OCI-LY7 (cell line): Measurements from ENCODE around the gene TWSG1. TPM values are rescaled to one million over a fixed set of nuclear protein-coding genes. Genes with fewer than 3 reads are reported as not detected.

Source experiments
- BruUV-seq: library from RNA; stranded (reverse); fragments of 400-500 nt; replicated peaks from 2 replicates; lab custom pipeline; 2021; lab: Mats Ljungman, UMichigan
- CTCF ChIA-PET: fragments of 300-600 bp; sonication (Branson Sonifier 250); formaldehyde crosslinking; loops from one replicate; lab custom pipeline; 2022; ENCODE audit warnings: antibody characterized with exemption; ENCODE audit not compliant: unreplicated experiment; lab: Charles Lee
- POLR2A ChIA-PET: fragments of 300-600 bp; sonication (Branson Sonifier 250); formaldehyde crosslinking; loops from one replicate; lab custom pipeline; 2022; ENCODE audit warnings: antibody characterized with exemption; lab: Charles Lee
- DNase-seq: peaks from one replicate; pipeline ENCODE4 v3.0.0-alpha.2; 2015; ENCODE audit warnings: low spot score
- H2AFZ ChIP-seq: fragments of 200-600 bp; sonication (generic), shearing (Covaris generic); 2 replicates; pipeline ENCODE4 v1.6.1; 2014; ENCODE audit warnings: mild to moderate bottlenecking, antibody characterized with exemption, low read length, moderate library complexity
- H3K27ac ChIP-seq: fragments of 200-600 bp; sonication (generic); 2 replicates; pipeline ENCODE4 v1.5.1; 2014; ENCODE audit warnings: mixed run types, low read depth, mild to moderate bottlenecking, moderate library complexity, low read length, inconsistent platforms; ENCODE audit not compliant: poor library complexity, severe bottlenecking
- H3K36me3 ChIP-seq: fragments of 200-600 bp; sonication (generic); 2 replicates; pipeline ENCODE4 v1.6.1; 2014; ENCODE audit warnings: mild to moderate bottlenecking, antibody characterized with exemption, low read length, moderate library complexity, mixed read lengths; ENCODE audit not compliant: insufficient read depth
- H3K4me1 ChIP-seq: fragments of 200-600 bp; sonication (generic); 2 replicates; pipeline ENCODE4 v1.5.1; 2014; ENCODE audit warnings: mild to moderate bottlenecking, low read length; ENCODE audit not compliant: insufficient read depth, poor library complexity, severe bottlenecking
- H3K4me2 ChIP-seq: fragments of 200-600 bp; sonication (generic); 2 replicates; pipeline ENCODE4 v1.6.1; 2014; ENCODE audit warnings: mild to moderate bottlenecking, low read length
- H3K4me3 ChIP-seq: fragments of 200-600 bp; sonication (generic); 2 replicates; pipeline ENCODE4 v1.5.1; 2014; ENCODE audit warnings: mild to moderate bottlenecking, low read depth, low read length; ENCODE audit not compliant: poor library complexity, severe bottlenecking
- H3K79me2 ChIP-seq: fragments of 200-600 bp; sonication (generic); 2 replicates; pipeline ENCODE4 v1.6.1; 2016; ENCODE audit warnings: low read depth, mild to moderate bottlenecking, low read length, moderate library complexity, mixed read lengths; ENCODE audit not compliant: insufficient read depth
- H3K9me2 ChIP-seq: fragments of 200-600 bp; sonication (generic); 2 replicates; pipeline ENCODE4 v1.6.1; 2016; ENCODE audit warnings: mild to moderate bottlenecking, low read length, mixed read lengths; ENCODE audit not compliant: insufficient read depth
- H3K9me3 ChIP-seq: fragments of 200-600 bp; sonication (generic); 2 replicates; pipeline ENCODE4 v1.6.1; 2014; ENCODE audit warnings: mild to moderate bottlenecking, mixed run types, low read length, mixed read lengths
- H4K20me1 ChIP-seq: fragments of 200-600 bp; sonication (generic); 2 replicates; pipeline ENCODE4 v1.6.1; 2014; ENCODE audit warnings: mild to moderate bottlenecking, antibody characterized with exemption, low read length, moderate library complexity, mixed read lengths; ENCODE audit not compliant: insufficient read depth
- EZH2phosphoT487 ChIP-seq: fragments of 200-600 bp; sonication (generic); IDR thresholded peaks from 2 replicates; pipeline ENCODE4 v1.6.1; 2018; ENCODE audit warnings: low read depth, borderline replicate concordance, mild to moderate bottlenecking, mixed run types, antibody characterized with exemption, low read length, moderate library complexity, mixed read lengths
- intact Hi-C: fragments of 100-400 bp; cut with micrococcal nuclease; formaldehyde crosslinking; loops from one replicate; pipeline ENCODE4 v1.10.0; 2022; ENCODE audit not compliant: unreplicated experiment
- total RNA-seq, 2 experiments: library from RNA; depleted of rRNA in 1 of 2; stranded (reverse); fragments of >200 nt in 1 of 2; shearing (Covaris generic) in 1 of 2; gene quantifications; 2 replicates each; pipeline ENCODE4 v1.2.3, GENCODE V29; 2014 to 2022
- TF ChIP-seq, protein P1 (sequence below): fragments of 200-600 bp; sonication (generic); conservative IDR thresholded peaks from 2 replicates; pipeline ENCODE4 v1.5.1; 2014; ENCODE audit warnings: mild to moderate bottlenecking, antibody characterized with exemption, low read length, moderate library complexity, mixed read lengths

The TWSG1 gene
- total RNA-seq, 2 experiments from 2014 or later: 7.5 to 10.9 TPM

GRCh38 chr18:9321736-9322135 is 12.8 kb upstream of the TWSG1 start:
- H2AFZ ChIP-seq: no peak overlapping the region
- H3K36me3 ChIP-seq: no peaks in the 10 kb centered on the region
- H3K27ac ChIP-seq: no peak overlapping the region
- H3K79me2 ChIP-seq: no peaks in the 10 kb centered on the region
- intact Hi-C loops: no loop called here
- H3K9me2 ChIP-seq: no peaks in the 10 kb centered on the region
- BruUV-seq: no TSS peak
- POLR2A ChIA-PET: no interaction called here
- TF ChIP-seq EZH2phosphoT487: no peak
- TF ChIP-seq, protein P1, sequence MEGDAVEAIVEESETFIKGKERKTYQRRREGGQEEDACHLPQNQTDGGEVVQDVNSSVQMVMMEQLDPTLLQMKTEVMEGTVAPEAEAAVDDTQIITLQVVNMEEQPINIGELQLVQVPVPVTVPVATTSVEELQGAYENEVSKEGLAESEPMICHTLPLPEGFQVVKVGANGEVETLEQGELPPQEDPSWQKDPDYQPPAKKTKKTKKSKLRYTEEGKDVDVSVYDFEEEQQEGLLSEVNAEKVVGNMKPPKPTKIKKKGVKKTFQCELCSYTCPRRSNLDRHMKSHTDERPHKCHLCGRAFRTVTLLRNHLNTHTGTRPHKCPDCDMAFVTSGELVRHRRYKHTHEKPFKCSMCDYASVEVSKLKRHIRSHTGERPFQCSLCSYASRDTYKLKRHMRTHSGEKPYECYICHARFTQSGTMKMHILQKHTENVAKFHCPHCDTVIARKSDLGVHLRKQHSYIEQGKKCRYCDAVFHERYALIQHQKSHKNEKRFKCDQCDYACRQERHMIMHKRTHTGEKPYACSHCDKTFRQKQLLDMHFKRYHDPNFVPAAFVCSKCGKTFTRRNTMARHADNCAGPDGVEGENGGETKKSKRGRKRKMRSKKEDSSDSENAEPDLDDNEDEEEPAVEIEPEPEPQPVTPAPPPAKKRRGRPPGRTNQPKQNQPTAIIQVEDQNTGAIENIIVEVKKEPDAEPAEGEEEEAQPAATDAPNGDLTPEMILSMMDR: no peak
- no peaks in the 10 kb centered on the region for H3K4me1 ChIP-seq
- CTCF ChIA-PET: no interaction called here
- no peaks in the 10 kb centered on the region for H3K9me3 ChIP-seq
- no peak overlapping the region for H3K4me3 ChIP-seq
- no peaks in the 10 kb centered on the region for H4K20me1 ChIP-seq
- DNase-seq: no peak
- no peak overlapping the region for H3K4me2 ChIP-seq

DNA sequence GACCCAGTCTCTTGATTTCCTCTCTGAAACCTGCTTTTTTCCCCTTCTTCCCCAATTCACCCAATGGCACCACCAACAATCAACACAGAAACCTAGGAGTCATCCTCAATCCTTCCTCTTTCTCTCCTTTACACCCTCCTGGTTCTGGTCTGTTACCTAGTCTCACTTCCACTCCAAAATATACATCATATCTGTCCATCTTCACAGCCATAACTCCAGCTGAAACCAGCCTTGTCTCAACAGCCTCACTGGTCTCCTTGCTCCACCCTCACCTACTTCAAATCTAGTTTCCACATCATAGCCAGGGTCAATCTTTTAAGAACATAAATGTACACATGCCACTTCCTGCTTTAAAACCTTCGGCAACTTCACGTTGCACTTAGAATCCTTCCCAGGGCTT is 11.8 kb upstream of the TWSG1 start:
- no peak for TF ChIP-seq EZH2phosphoT487
- TF ChIP-seq, protein P1: no peak
- POLR2A ChIA-PET: interaction anchor here (0.6 kb wide), 1 partner anchor 31 kb away, joined by 3 read pairs; no protein-coding TSS in a partner anchor
- H4K20me1 ChIP-seq: no peaks in the 10 kb centered on the region
- H3K27ac ChIP-seq: no peak overlapping the region
- H3K79me2 ChIP-seq: no peaks in the 10 kb centered on the region
- no peak overlapping the region for H3K4me2 ChIP-seq
- H2AFZ ChIP-seq: no peak overlapping the region
- BruUV-seq: no TSS peak
- CTCF ChIA-PET: no interaction called here
- no peaks in the 10 kb centered on the region for H3K9me3 ChIP-seq
- H3K9me2 ChIP-seq: no peaks in the 10 kb centered on the region
- H3K4me1 ChIP-seq: no peaks in the 10 kb centered on the region
- DNase-seq: no peak
- H3K36me3 ChIP-seq: no peaks in the 10 kb centered on the region
- intact Hi-C loops: no loop called here
- H3K4me3 ChIP-seq: no peak overlapping the region

GRCh38 chr18:9323750-9324445 is 10.7 kb upstream of the TWSG1 start:
- Histone ChIP-seq H4K20me1 (no peaks in the 10 kb centered on the region), H3K4me3 (no peak overlapping the region), H3K4me2 (no peak overlapping the region), H3K79me2 (no peaks in the 10 kb centered on the region), H2AFZ (no peak overlapping the region), H3K9me2 (no peaks in the 10 kb centered on the region), H3K4me1 (no peaks in the 10 kb centered on the region), H3K9me3 (no peaks in the 10 kb centered on the region), H3K36me3 (no peaks in the 10 kb centered on the region), H3K27ac (no peak overlapping the region)
- intact Hi-C loops: no loop called here
- TF ChIP-seq, protein P1: no peak
- TF ChIP-seq EZH2phosphoT487: no peak
- no TSS peak for BruUV-seq
- CTCF ChIA-PET: no interaction called here
- POLR2A ChIA-PET: no interaction called here
- DNase-seq: no peak
